T-helper 1 cell treated with Interleukin-12 subunit alpha and Interleukin-12 subunit beta and Interleukin-4 antibody, amounts not matched to agents 30 μg/mL and 1 μg/mL, for 36 hours (primary cell): ENCODE measurements around the gene RAD54L2.
"Not testable (repeated sequence)": the region's sequence is repeated elsewhere in the genome, so short reads cannot be mapped to it uniquely, and the experiment has no call there.

ENCODE experiments used
- H3K27ac Mint-ChIP-seq: one replicate; pipeline ENCODE4 v1.8.0; 2021; ENCODE audit warnings: mild to moderate bottlenecking, mixed read lengths
- H3K27me3 Mint-ChIP-seq: one replicate; pipeline ENCODE4 v1.8.0; 2021; ENCODE audit warnings: low read depth, mixed read lengths
- H3K36me3 Mint-ChIP-seq: one replicate; pipeline ENCODE4 v1.8.0; 2021; ENCODE audit warnings: low read depth, mixed read lengths
- H3K4me1 Mint-ChIP-seq: one replicate; pipeline ENCODE4 v1.8.0; 2021; ENCODE audit warnings: low read depth, mixed read lengths
- H3K4me3 Mint-ChIP-seq: one replicate; pipeline ENCODE4 v1.8.0; 2021; ENCODE audit warnings: mild to moderate bottlenecking, moderate library complexity, mixed read lengths
- H3K9me3 Mint-ChIP-seq: one replicate; pipeline ENCODE4 v1.8.0; 2021; ENCODE audit warnings: mixed read lengths

RAD54L2 gene

GRCh38 chr3:51559961-51560360, 21.4 kb downstream of the RAD54L2 start:
- Mint-ChIP-seq H3K9me3 (no peaks in the 10 kb centered on the region), H3K4me1 (peaks cover 13% of the 10 kb centered on the region), H3K27ac (no peak overlapping the region), H3K4me3 (no peak overlapping the region), H3K36me3 (peaks cover 13% of the 10 kb centered on the region), H3K27me3 (no peaks in the 10 kb centered on the region)

DNA sequence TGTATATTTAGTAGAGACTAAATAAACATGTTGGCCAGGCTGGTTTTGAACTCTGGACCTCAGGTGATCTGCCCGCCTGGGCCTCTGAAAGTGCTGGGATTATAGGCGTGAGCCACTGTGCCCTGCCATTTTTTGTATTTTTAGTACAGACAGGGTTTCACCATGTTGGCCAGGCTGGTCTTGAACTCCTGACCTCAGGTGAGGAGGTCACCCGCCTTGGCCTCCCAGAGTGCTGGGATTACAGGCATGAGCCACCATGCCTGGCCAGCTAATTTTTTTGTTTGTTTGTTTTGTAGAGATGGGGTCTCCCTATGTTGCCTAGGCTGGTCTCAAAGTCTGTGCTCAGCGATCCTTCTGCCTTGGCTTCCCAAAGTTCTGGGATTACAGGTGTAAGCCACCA, 23.9 kb downstream of the RAD54L2 start:
- H3K4me3 Mint-ChIP-seq, H3K27me3 Mint-ChIP-seq, H3K27ac Mint-ChIP-seq, H3K9me3 Mint-ChIP-seq: not testable (repeated sequence)
- Mint-ChIP-seq H3K4me1 (peaks cover 21% of the 10 kb centered on the region), H3K36me3 (peaks cover 12% of the 10 kb centered on the region)

DNA sequence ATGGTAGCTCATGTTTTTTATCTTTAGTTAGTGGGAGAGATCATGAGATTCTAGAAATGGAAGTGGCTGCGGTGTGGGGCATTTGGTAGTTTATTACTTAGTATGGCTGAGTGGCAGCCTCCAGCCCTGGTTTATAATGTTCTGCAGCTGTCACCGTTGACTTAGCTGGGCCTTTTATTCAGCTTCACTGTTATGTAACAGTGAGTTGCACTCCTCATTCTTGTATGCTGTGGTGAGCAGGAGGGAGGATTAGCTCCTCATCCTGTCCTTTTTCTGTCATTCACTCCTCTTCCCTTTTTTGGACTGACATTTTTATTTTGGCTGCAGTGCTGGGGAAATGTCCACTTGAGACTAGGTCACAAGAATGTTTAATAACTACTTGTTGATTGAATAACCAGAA, 29.5 kb downstream of the RAD54L2 start:
- H3K27ac Mint-ChIP-seq = no peak overlapping the region
- H3K9me3 Mint-ChIP-seq = no peaks in the 10 kb centered on the region
- no peaks in the 10 kb centered on the region for H3K27me3 Mint-ChIP-seq
- H3K4me3 Mint-ChIP-seq = no peak overlapping the region
- H3K36me3 Mint-ChIP-seq = peaks cover 17% of the 10 kb centered on the region
- H3K4me1 Mint-ChIP-seq = peaks cover 18% of the 10 kb centered on the region

DNA sequence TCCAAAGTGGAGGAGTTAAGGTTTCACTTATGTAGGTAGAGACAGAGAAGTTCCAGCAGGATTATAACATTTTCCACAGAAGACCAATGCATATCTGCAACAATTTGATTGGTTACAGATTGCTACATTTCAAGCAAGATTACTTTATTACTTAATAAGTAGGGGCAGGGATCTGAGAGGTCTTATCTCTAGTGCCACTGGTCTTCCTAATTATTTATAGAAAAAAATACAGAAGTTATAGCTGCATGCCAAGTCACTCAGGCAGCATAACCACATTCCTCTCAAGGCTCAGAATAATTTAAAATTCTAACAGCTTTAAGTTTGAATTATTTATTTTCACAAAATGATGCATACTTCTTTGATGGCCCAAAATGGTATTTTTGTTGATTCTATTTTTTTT, 30.5 kb downstream of the RAD54L2 start:
- H3K27ac Mint-ChIP-seq = no peak overlapping the region
- peaks cover 12% of the 10 kb centered on the region for H3K4me1 Mint-ChIP-seq
- no peak overlapping the region for H3K4me3 Mint-ChIP-seq
- no peaks in the 10 kb centered on the region for H3K9me3 Mint-ChIP-seq
- H3K27me3 Mint-ChIP-seq = no peaks in the 10 kb centered on the region
- peaks cover 20% of the 10 kb centered on the region for H3K36me3 Mint-ChIP-seq

GRCh38 chr3:51578238-51578637, 39.7 kb downstream of the RAD54L2 start:
- Mint-ChIP-seq H3K4me3 (no peak overlapping the region), H3K27me3 (no peaks in the 10 kb centered on the region), H3K36me3 (peaks cover 18% of the 10 kb centered on the region), H3K4me1 (peaks cover 12% of the 10 kb centered on the region), H3K27ac (no peak overlapping the region), H3K9me3 (no peaks in the 10 kb centered on the region)

GRCh38 chr3:51580418-51580817, 41.9 kb downstream of the RAD54L2 start:
- H3K36me3 Mint-ChIP-seq = peaks cover 8% of the 10 kb centered on the region
- peaks cover 10% of the 10 kb centered on the region for H3K4me1 Mint-ChIP-seq
- no peaks in the 10 kb centered on the region for H3K27me3 Mint-ChIP-seq
- H3K9me3 Mint-ChIP-seq = no peaks in the 10 kb centered on the region
- no peak overlapping the region for H3K27ac Mint-ChIP-seq
- no peak overlapping the region for H3K4me3 Mint-ChIP-seq

GRCh38 chr3:51581524-51581923, 43.0 kb downstream of the RAD54L2 start:
- H3K36me3 Mint-ChIP-seq = peaks cover 7% of the 10 kb centered on the region
- peaks cover 10% of the 10 kb centered on the region for H3K4me1 Mint-ChIP-seq
- no peak overlapping the region for H3K4me3 Mint-ChIP-seq
- no peaks in the 10 kb centered on the region for H3K9me3 Mint-ChIP-seq
- H3K27me3 Mint-ChIP-seq = no peaks in the 10 kb centered on the region
- no peak overlapping the region for H3K27ac Mint-ChIP-seq

DNA sequence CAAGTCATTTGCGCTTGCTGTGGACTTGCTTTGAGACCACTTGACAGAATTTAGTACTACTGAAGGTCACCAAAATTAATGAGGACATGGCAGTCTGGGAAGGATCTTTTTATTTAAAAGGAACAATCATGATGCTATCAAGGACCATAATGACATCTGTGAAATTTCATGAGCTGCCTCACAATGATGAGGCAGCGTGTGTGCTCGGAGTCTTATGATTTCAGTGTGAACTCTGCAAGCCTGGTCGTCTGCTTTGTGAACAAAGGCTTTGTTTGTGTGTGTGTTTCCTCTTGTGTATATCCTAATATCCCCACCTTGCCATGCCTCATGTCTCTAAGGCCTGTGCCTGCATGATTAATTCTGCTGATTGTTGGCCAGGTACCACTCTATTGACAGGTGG, 46.7 kb downstream of the RAD54L2 start:
- H3K4me3 Mint-ChIP-seq = no peak overlapping the region
- H3K27ac Mint-ChIP-seq = no peak overlapping the region
- peaks cover 14% of the 10 kb centered on the region for H3K36me3 Mint-ChIP-seq
- H3K27me3 Mint-ChIP-seq = no peaks in the 10 kb centered on the region
- no peaks in the 10 kb centered on the region for H3K9me3 Mint-ChIP-seq
- peaks cover 7% of the 10 kb centered on the region for H3K4me1 Mint-ChIP-seq

- H3K4me1 Mint-ChIP-seq = peaks cover 7% of the 10 kb centered on the region
- H3K27ac Mint-ChIP-seq = no peak overlapping the region
- peaks cover 20% of the 10 kb centered on the region for H3K36me3 Mint-ChIP-seq
- no peaks in the 10 kb centered on the region for H3K27me3 Mint-ChIP-seq
- no peak overlapping the region for H3K4me3 Mint-ChIP-seq
- no peaks in the 10 kb centered on the region for H3K9me3 Mint-ChIP-seq
Observed at GRCh38 chr3:51585871-51586270, 47.4 kb downstream of the RAD54L2 start.
